ENCODE results near the gene MRPL54. TPM values are rescaled to one million over a fixed set of nuclear protein-coding genes. Genes with fewer than 3 reads are reported as not detected.

Gene MRPL54
- total and polyA plus RNA-seq, 2 experiments from 2014 or later = 29.7 to 89.9 TPM

GRCh38 chr19:3780786-3781304 lies 18.4 kb downstream of the MRPL54 start (continued):
- no peak for TF ChIP-seq ZNF462 (CRISPR knock-in tag; IDR thresholded peaks at IDR 0.05)
- TF ChIP-seq JUNB (IDR thresholded peaks at IDR 0.05; ENCODE audit: unreplicated experiment) = no peak
- no peak for TF ChIP-seq CTCF (conservative IDR thresholded peaks at IDR 0.05; ENCODE audit: low read depth in 2 of 2)
- no peak for TF ChIP-seq NANOG (IDR thresholded peaks at IDR 0.05; ENCODE audit: borderline replicate concordance)
- TF ChIP-seq POLR2AphosphoS5 (IDR thresholded peaks at IDR 0.05; ENCODE audit: low read depth) = no peak

- Histone ChIP-seq H3K36me3 (ENCODE audit: insufficient read depth) (peaks cover 4% of the 10 kb centered on the region; the same call in 1 of the 2 replicates), H4K20me1 (replicated peaks; ENCODE audit: insufficient read depth) (no peaks in the 10 kb centered on the region), H3K27me3 (ENCODE audit: insufficient read depth) (peaks cover 10% of the 10 kb centered on the region), H2AFZ (no peak overlapping the region), H3K4me1 (ENCODE audit: insufficient read depth) (no peaks in the 10 kb centered on the region; the same call in 1 of the 2 replicates), H3K27ac (ENCODE audit: low read depth) (no peak overlapping the region), H3K4me2 (no peak overlapping the region), H3K9me2 (ENCODE audit: insufficient read depth) (no peaks in the 10 kb centered on the region), H3K79me2 (replicated peaks; ENCODE audit: insufficient read depth) (no peaks in the 10 kb centered on the region), H3F3A (replicated peaks; ENCODE audit: low read depth) (no peaks in the 10 kb centered on the region), H3K4me3 (no peak overlapping the region)
- ATAC-seq (no peak), DNase-seq (ENCODE audit: low spot score) (no peak)
- H3K27me3 Mint-ChIP-seq (ENCODE audit: insufficient read depth, low read depth, poor library complexity) = peaks cover 20% of the 10 kb centered on the region
- peaks cover 33% of the 10 kb centered on the region for H3K36me3 Mint-ChIP-seq (ENCODE audit: low read depth)
- peaks cover 8% of the 10 kb centered on the region for H3K4me1 Mint-ChIP-seq
- no peak overlapping the region for H3K4me3 Mint-ChIP-seq
- H3K9me3 Mint-ChIP-seq = peaks cover 29% of the 10 kb centered on the region
- no peak overlapping the region for H3K27ac Mint-ChIP-seq
- TF ChIP-seq CTCF (conservative IDR thresholded peaks at IDR 0.05; ENCODE audit: low read depth in 2 of 2) (no peak), ZNF331 (CRISPR knock-in tag; IDR thresholded peaks at IDR 0.05; ENCODE audit: low read depth) (no peak)
Measured at GRCh38 chr19:3781603-3782002, 19.1 kb downstream of the MRPL54 start.
